SKM-1 treated with dmso at 0.1 percent for 144 hours (cell line): ENCODE results near the gene ZBTB12.
"Not testable (repeated sequence)": the region's sequence is repeated elsewhere in the genome, so short reads cannot be mapped to it uniquely, and the experiment has no call there.

ENCODE experiments used
- DNase-seq: peaks from one replicate; lab custom pipeline; 2025; ENCODE audit not compliant: unreplicated experiment; lab: John Stamatoyannopoulos, UW

Gene ZBTB12

GRCh38 chr6:31851980-31852718 is 49.7 kb downstream of the ZBTB12 start:
- DNase-seq = not testable (repeated sequence)

- no peak for DNase-seq
Observed at GRCh38 chr6:31851485-31851832, 50.4 kb downstream of the ZBTB12 start.

- no peak for DNase-seq
Observed at GRCh38 chr6:31850765-31851484, 51.0 kb downstream of the ZBTB12 start.
